Liver (tissue), 3 donors: ENCODE data around the gene GABBR2.

ENCODE experiments used
- SP1 ChIP-seq: IDR thresholded peaks from 2 replicates; pipeline ENCODE4 v1.6.1; 2018; ENCODE audit warnings: antibody characterized with exemption, mild to moderate bottlenecking
- TAF1 ChIP-seq: conservative IDR thresholded peaks from 2 replicates; pipeline ENCODE4 v1.6.1; 2016; ENCODE audit warnings: antibody characterized with exemption, mild to moderate bottlenecking
- TF ChIP-seq, protein P1 (sequence below): IDR thresholded peaks from 2 replicates; pipeline ENCODE4 v1.6.1; 2016; ENCODE audit warnings: antibody characterized with exemption
- TF ChIP-seq, protein P2 (sequence below): fragments of 150-350 bp; IDR thresholded peaks from 2 replicates; pipeline ENCODE4 v1.5.1; 2017; ENCODE audit warnings: improper control_type of control experiment, low read depth, low read length; ENCODE audit not compliant: missing input control
- donor health status: healthy.
- donor health status: healthy.

DNA sequence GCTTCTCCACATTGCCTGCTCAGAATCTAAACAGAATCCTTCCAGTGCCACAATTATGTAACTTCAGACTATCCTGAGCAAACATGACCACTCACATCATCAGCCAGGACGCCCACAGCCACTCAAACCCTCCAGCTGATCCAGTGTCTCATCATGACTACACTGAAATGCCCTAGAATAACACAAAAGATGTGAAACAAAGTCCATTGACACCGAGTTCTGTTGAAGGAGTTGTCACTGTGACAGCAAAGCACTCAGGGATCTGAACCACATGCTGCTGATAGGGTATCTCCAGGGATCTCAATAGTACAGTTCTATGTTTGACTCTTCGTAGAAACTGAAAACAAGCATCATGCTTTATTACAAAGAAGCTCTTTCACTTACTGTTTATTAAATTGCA is 150.2 kb downstream of the GABBR2 start:
- TF ChIP-seq, protein P1, sequence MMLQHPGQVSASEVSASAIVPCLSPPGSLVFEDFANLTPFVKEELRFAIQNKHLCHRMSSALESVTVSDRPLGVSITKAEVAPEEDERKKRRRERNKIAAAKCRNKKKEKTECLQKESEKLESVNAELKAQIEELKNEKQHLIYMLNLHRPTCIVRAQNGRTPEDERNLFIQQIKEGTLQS: no peak
- TF ChIP-seq, protein P2, sequence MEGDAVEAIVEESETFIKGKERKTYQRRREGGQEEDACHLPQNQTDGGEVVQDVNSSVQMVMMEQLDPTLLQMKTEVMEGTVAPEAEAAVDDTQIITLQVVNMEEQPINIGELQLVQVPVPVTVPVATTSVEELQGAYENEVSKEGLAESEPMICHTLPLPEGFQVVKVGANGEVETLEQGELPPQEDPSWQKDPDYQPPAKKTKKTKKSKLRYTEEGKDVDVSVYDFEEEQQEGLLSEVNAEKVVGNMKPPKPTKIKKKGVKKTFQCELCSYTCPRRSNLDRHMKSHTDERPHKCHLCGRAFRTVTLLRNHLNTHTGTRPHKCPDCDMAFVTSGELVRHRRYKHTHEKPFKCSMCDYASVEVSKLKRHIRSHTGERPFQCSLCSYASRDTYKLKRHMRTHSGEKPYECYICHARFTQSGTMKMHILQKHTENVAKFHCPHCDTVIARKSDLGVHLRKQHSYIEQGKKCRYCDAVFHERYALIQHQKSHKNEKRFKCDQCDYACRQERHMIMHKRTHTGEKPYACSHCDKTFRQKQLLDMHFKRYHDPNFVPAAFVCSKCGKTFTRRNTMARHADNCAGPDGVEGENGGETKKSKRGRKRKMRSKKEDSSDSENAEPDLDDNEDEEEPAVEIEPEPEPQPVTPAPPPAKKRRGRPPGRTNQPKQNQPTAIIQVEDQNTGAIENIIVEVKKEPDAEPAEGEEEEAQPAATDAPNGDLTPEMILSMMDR: no peak
- TF ChIP-seq SP1: no peak
- TF ChIP-seq TAF1: no peak
